Esophagus (tissue), 2 donors: ENCODE measurements around the gene C10orf53. TPM values are rescaled to one million over a fixed set of nuclear protein-coding genes. Genes with fewer than 3 reads are reported as not detected.

Source experiments
- H3K27ac ChIP-seq, 2 donors: one replicate each; pipeline ENCODE4 v1.5.1; 2013; ENCODE audit warnings: low read depth in 2 of 2, mild to moderate bottlenecking in 2 of 2, inconsistent platforms in 1 of 2, low read length in 1 of 2, moderate library complexity in 1 of 2
- H3K27me3 ChIP-seq, 2 donors: one replicate each; pipeline ENCODE4 v1.6.1; 2013; ENCODE audit warnings: low read length in 2 of 2, control low read depth in 1 of 2, mild to moderate bottlenecking in 1 of 2; ENCODE audit not compliant: insufficient read depth in 2 of 2, control insufficient read depth in 1 of 2
- H3K36me3 ChIP-seq, 2 donors: one replicate each; pipeline ENCODE4 v1.6.1; 2013; ENCODE audit warnings: low read length in 1 of 2; ENCODE audit not compliant: control insufficient read depth in 2 of 2, insufficient read depth in 2 of 2
- H3K4me1 ChIP-seq, 2 donors: one replicate each; pipeline ENCODE4 v1.6.1; 2013; ENCODE audit warnings: low read length in 1 of 2; ENCODE audit not compliant: control insufficient read depth in 2 of 2, insufficient read depth in 2 of 2
- H3K4me3 ChIP-seq, 2 donors: one replicate each; pipeline ENCODE4 v1.5.1; 2013; ENCODE audit warnings: low read length in 2 of 2, mild to moderate bottlenecking in 2 of 2, low read depth in 1 of 2, moderate library complexity in 1 of 2
- H3K9me3 ChIP-seq, 2 donors: one replicate each; pipeline ENCODE4 v1.6.1; 2013; ENCODE audit warnings: mild to moderate bottlenecking in 2 of 2, low read depth in 1 of 2, low read length in 1 of 2, moderate library complexity in 1 of 2; ENCODE audit not compliant: control insufficient read depth in 2 of 2, insufficient read depth in 1 of 2
- WGBS, 2 donors: extraction: QIAGEN DNeasy Blood & Tissue Kit; methylation state at CpG; one replicate each; pipeline ENCODE4 v1.1.7; 2013; 5-methylcytosine and 5-hydroxymethylcytosine counted together
- polyA plus RNA-seq, 2 donors: library from polyadenylated mRNA; stranded (reverse); fragments of 200-250 nt; gene quantifications; one replicate each; pipeline ENCODE4 v1.2.3, GENCODE V29; 2013
- donor health status: healthy with polysubstance abuse.
- donor health status: Bipolar disorder and iron deficiency.

The C10orf53 gene
- polyA plus RNA-seq, 2 donors = not detected

GRCh38 chr10:49645417-49645816 lies 34.0 kb upstream of the C10orf53 start:
- Histone ChIP-seq H3K27me3 (no peaks in the 10 kb centered on the region), H3K27ac (no peak overlapping the region), H3K4me1 (no peaks in the 10 kb centered on the region), H3K9me3 (peaks cover 0 to 5% of the 10 kb centered on the region in 2 donors), H3K4me3 (no peak overlapping the region), H3K36me3 (no peaks in the 10 kb centered on the region)
- WGBS, 2 donors = 77 to 87% methylated on average over 8 of the region's 8 CpGs

- H3K27me3 ChIP-seq = no peaks in the 10 kb centered on the region
- WGBS, 2 donors = 76 to 82% methylated on average over 22 of the region's 22 CpGs
These were observed 33.3 kb upstream of the C10orf53 start for GRCh38 chr10:49645871-49646870.

GRCh38 chr10:49647554-49647953 lies 31.9 kb upstream of the C10orf53 start:
- H3K9me3 ChIP-seq = peaks cover 0 to 5% of the 10 kb centered on the region in 2 donors
- WGBS, 2 donors = 77 to 80% methylated on average over 4 of the region's 4 CpGs
- no peak overlapping the region for H3K27ac ChIP-seq
- H3K4me3 ChIP-seq = no peak overlapping the region
- H3K36me3 ChIP-seq = no peaks in the 10 kb centered on the region
- H3K27me3 ChIP-seq = no peaks in the 10 kb centered on the region
- peaks cover 0 to 2% of the 10 kb centered on the region in 2 donors for H3K4me1 ChIP-seq

More at GRCh38 chr10:49645871-49646870, 33.3 kb upstream of the C10orf53 start:
- Histone ChIP-seq H3K9me3 (peaks cover 0 to 5% of the 10 kb centered on the region in 2 donors), H3K4me3 (no peak overlapping the region), H3K4me1 (no peaks in the 10 kb centered on the region), H3K36me3 (no peaks in the 10 kb centered on the region), H3K27ac (no peak overlapping the region)

GRCh38 chr10:49647985-49648795 lies 31.3 kb upstream of the C10orf53 start:
- WGBS, 2 donors = 68 to 73% methylated on average over 18 of the region's 18 CpGs
- Histone ChIP-seq H3K4me1 (peaks cover 0 to 2% of the 10 kb centered on the region in 2 donors), H3K36me3 (no peaks in the 10 kb centered on the region), H3K27me3 (no peaks in the 10 kb centered on the region), H3K4me3 (no peak overlapping the region), H3K9me3 (peaks cover 0 to 5% of the 10 kb centered on the region in 2 donors), H3K27ac (no peak overlapping the region)

DNA sequence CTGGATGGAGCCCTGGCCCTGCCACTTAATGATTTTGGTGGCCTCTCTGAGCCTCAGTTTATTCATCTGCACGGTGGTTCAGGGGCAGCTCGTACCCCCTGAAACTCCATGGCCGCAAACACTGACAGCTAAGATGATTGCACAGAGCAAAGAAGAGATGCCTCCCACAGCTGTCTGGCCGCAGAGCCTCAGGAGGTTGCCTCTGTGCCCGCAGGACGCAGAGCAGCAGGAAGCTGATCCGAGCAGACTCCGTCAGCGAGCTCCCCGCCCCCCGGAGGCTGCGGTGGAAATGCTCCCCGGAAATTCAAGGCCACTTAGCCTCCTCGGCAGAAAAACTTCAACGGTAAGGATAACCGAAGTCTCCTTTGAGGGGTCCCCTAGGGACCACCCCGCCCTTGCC lies 30.2 kb upstream of the C10orf53 start:
- no peak overlapping the region for H3K27ac ChIP-seq
- WGBS, 2 donors = 19 to 22% methylated on average over 17 of the region's 17 CpGs
- H3K36me3 ChIP-seq = no peaks in the 10 kb centered on the region
- no peaks in the 10 kb centered on the region for H3K9me3 ChIP-seq
- no peaks in the 10 kb centered on the region for H3K27me3 ChIP-seq
- H3K4me3 ChIP-seq = no peak overlapping the region
- peaks cover 0 to 2% of the 10 kb centered on the region in 2 donors for H3K4me1 ChIP-seq

GRCh38 chr10:49649936-49650723 lies 29.3 kb upstream of the C10orf53 start:
- Histone ChIP-seq H3K4me3 (no peak overlapping the region), H3K36me3 (no peaks in the 10 kb centered on the region), H3K4me1 (peaks cover 0 to 2% of the 10 kb centered on the region in 2 donors), H3K27ac (no peak overlapping the region), H3K27me3 (no peaks in the 10 kb centered on the region), H3K9me3 (no peaks in the 10 kb centered on the region)
- WGBS, 2 donors = 54 to 57% methylated on average over 8 of the region's 8 CpGs

- Histone ChIP-seq H3K4me1 (peaks cover 0 to 2% of the 10 kb centered on the region in 2 donors), H3K4me3 (no peak overlapping the region), H3K36me3 (no peaks in the 10 kb centered on the region), H3K27ac (no peak overlapping the region), H3K9me3 (no peaks in the 10 kb centered on the region), H3K27me3 (no peaks in the 10 kb centered on the region)
- WGBS, 2 donors = 93 to 100% methylated on average over 1 of the region's 1 CpG
These were observed 28.8 kb upstream of the C10orf53 start for GRCh38 chr10:49650724-49651034.

DNA sequence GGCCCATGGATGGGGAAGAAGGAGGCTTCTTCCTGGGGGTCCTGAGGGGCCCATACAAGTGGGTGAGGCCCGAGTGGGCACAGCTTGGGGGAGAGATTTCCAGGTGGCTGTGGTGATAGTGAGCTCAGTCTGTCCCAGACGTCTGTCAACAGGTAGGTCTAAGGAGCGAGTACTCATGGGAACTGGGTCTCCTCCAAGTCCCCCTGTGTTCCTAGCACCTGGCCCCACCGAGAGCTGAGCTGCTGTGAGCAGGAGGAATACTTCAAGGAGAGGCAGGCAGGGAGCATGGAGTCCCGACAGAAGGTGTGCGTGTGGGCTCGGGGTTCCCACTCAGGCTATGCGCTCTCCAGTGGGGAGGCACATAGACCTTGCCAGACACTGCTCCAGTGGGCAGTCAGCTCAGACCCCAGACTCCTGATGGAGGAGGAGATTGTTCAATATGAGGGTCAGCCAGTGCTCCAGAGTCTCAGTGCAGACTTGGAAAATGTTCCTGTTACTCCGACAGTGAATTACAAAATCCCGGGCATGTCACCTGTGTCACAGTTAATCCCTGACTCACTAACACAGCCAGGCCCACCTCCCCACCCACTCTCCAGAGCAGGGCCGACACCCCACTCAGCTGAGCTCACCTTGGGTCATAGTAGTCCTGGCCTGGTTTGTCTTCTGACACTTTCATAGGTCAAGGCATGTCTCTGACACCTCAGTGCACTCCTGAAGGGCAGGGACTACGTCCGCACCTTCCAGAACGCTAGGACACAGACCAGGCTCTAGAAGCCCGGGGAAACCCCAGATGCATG lies 28.2 kb upstream of the C10orf53 start:
- no peaks in the 10 kb centered on the region for H3K27me3 ChIP-seq
- H3K9me3 ChIP-seq = no peaks in the 10 kb centered on the region
- WGBS, 2 donors = 73 to 78% methylated on average over 15 of the region's 15 CpGs
- H3K4me1 ChIP-seq = peaks cover 0 to 2% of the 10 kb centered on the region in 2 donors
- no peaks in the 10 kb centered on the region for H3K36me3 ChIP-seq
- no peak overlapping the region for H3K27ac ChIP-seq
- H3K4me3 ChIP-seq = no peak overlapping the region
